Activated CD4-positive, alpha-beta memory T cell treated with anti-CD3 and anti-CD28 coated beads for 36 hours (primary cell): Measurements from ENCODE around the gene GRIN2C. TPM values are rescaled to one million over a fixed set of nuclear protein-coding genes. Genes with fewer than 3 reads are reported as not detected.
"Not testable (repeated sequence)": the region's sequence is repeated elsewhere in the genome, so short reads cannot be mapped to it uniquely, and the experiment has no call there.

Experiments used
- CTCF ChIA-PET: fragments of 350-600 bp; sonication (Branson Sonifier 250); formaldehyde crosslinking; loops from one replicate; lab custom pipeline; 2021; ENCODE audit warnings: antibody characterized with exemption, inconsistent platforms; lab: Charles Lee
- POLR2A ChIA-PET: fragments of 350-600 bp; sonication (Branson Sonifier 250); formaldehyde crosslinking; loops from one replicate; lab custom pipeline; 2021; ENCODE audit warnings: antibody characterized with exemption; lab: Charles Lee
- DNase-seq: peaks from one replicate; pipeline ENCODE4 v3.0.0-alpha.2; 2020
- H3K27ac Mint-ChIP-seq: one replicate; pipeline ENCODE4 v1.8.0; 2021; ENCODE audit warnings: mixed read lengths
- H3K27me3 Mint-ChIP-seq: one replicate; pipeline ENCODE4 v1.8.0; 2021; ENCODE audit warnings: mixed read lengths
- H3K36me3 Mint-ChIP-seq: one replicate; pipeline ENCODE4 v1.8.0; 2021; ENCODE audit warnings: mixed read lengths
- H3K4me1 Mint-ChIP-seq: one replicate; pipeline ENCODE4 v1.8.0; 2021; ENCODE audit warnings: low read depth, mixed read lengths
- H3K4me3 Mint-ChIP-seq: one replicate; pipeline ENCODE4 v1.8.0; 2021; ENCODE audit warnings: mild to moderate bottlenecking, mixed read lengths
- H3K9me3 Mint-ChIP-seq: one replicate; pipeline ENCODE4 v1.8.0; 2021; ENCODE audit warnings: mixed read lengths
- intact Hi-C: fragments of 100-400 bp; cut with micrococcal nuclease; formaldehyde crosslinking; loops from one replicate; pipeline ENCODE4 v1.15.1; 2023
- total RNA-seq, 2 experiments: library from RNA; stranded (reverse); gene quantifications; one replicate each; pipeline ENCODE4 v1.2.3, GENCODE V29; 2021

GRIN2C gene
- total RNA-seq, result not detected

DNA sequence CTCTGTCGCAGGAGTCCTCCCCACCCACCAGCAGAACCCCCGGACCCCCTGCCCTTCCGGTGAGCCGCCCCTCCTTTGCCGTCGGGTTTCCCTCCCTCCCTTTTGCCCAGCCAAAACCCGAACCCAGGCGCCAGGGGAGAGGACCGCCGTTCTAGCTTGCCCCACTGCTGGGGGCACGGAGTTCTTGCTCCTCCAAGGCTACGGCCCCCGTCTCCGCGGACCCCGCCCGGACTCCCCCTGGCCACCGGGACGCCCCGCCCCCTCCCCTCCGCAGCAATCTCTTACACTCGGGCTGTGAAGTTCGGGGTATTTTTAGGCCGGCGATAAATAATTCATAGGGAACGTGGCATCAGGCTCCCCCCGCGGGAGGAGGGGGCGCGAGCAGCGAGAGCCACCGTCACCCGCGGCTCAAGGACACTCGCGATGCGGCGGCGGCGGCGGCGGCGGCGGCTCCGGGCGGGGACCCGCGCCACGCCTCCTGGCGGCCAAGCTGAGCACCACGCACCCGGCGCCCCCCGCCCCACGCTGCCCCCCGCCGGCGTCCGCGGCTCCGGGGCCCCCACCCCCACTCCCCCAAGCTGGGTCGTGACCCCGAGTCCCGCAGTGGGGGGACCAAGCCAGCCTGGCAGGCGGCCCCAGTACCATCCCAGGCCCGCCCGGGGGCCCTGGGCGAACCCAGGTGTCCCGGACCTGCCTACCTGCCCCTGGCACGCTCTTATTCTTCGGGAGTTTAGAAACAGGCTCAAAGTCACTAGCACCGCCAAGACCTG lies at the start of gene GRIN2C:
Gene GRIN2C (minus strand): TSS at position 427 of the 770 bp plus-strand sequence. CDS start 4,793 bp downstream, outside the sequence.
- intact Hi-C loops, result loop anchor here (5.0 kb wide), 1 partner anchor 117 kb away; no protein-coding TSS in a partner anchor
- DNase-seq, result peak; percentile 38
- H3K27me3 Mint-ChIP-seq, result peaks cover 50% of the 10 kb centered on the region
- H3K4me3 Mint-ChIP-seq, result peak within 1 kb of the TSS; percentile 50
- POLR2A ChIA-PET, result interaction anchor here (1.3 kb wide), 1 partner anchor 109 kb away, joined by 4 read pairs; no protein-coding TSS in a partner anchor
- no peaks in the 10 kb centered on the region for H3K36me3 Mint-ChIP-seq
- no peaks in the 10 kb centered on the region for H3K9me3 Mint-ChIP-seq
- CTCF ChIA-PET, result interaction anchor here (0.7 to 11.9 kb wide), 13 partner anchors 9 to 1399 kb away, joined by 3 to 123 read pairs (median 5); partner anchors contain the start of genes FDXR and USH1G
- peaks cover 11% of the 10 kb centered on the region for H3K4me1 Mint-ChIP-seq
- no peak within 1 kb of the TSS for H3K27ac Mint-ChIP-seq

DNA sequence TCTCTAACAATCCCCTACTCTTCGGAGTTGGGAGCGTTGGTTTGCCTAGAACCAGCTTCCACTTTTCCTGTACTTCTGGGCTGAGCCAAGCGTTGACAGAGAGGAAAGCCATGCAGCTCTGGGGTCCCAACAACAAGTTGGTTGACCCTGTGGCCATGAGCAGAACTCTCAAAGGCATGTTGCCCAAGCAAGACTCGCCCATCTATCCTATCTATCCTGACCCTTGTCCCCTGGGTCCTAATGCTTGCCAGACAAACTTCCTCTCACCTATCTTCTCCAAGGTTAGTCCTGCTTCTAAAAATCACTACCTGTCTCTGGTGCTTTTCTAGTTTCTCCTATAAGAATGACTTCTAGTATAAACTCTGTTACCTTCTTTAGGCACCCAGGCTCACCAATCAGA lies 49.4 kb upstream of the GRIN2C start:
- DNase-seq, H3K27me3 Mint-ChIP-seq, intact Hi-C loops, CTCF ChIA-PET, H3K9me3 Mint-ChIP-seq, H3K4me1 Mint-ChIP-seq, H3K36me3 Mint-ChIP-seq, H3K4me3 Mint-ChIP-seq, POLR2A ChIA-PET, H3K27ac Mint-ChIP-seq: not testable (repeated sequence)

- Mint-ChIP-seq H3K4me1 (peaks cover 3% of the 10 kb centered on the region), H3K27ac (no peak overlapping the region), H3K9me3 (no peaks in the 10 kb centered on the region), H3K27me3 (peaks cover 1% of the 10 kb centered on the region), H3K4me3 (no peak overlapping the region), H3K36me3 (no peaks in the 10 kb centered on the region)
- DNase-seq, result no peak
- intact Hi-C loops, result no loop called here
- ChIA-PET CTCF (interaction anchor here (1.0 kb wide), 1 partner anchor 51 kb away, joined by 3 read pairs; no protein-coding TSS in a partner anchor), POLR2A (no interaction called here)
Measured at GRCh38 chr17:74907012-74907411, 47.3 kb upstream of the GRIN2C start.

GRCh38 chr17:74906214-74906793 lies 46.6 kb upstream of the GRIN2C start:
- POLR2A ChIA-PET, H3K4me3 Mint-ChIP-seq, H3K27ac Mint-ChIP-seq, intact Hi-C loops, H3K9me3 Mint-ChIP-seq, H3K4me1 Mint-ChIP-seq, H3K27me3 Mint-ChIP-seq, DNase-seq, H3K36me3 Mint-ChIP-seq: not testable (repeated sequence)
- CTCF ChIA-PET, result interaction anchor here (1.0 kb wide), 1 partner anchor 52 kb away, joined by 3 read pairs; no protein-coding TSS in a partner anchor

GRCh38 chr17:74904687-74905409 lies 45.2 kb upstream of the GRIN2C start:
- Mint-ChIP-seq H3K4me1 (peaks cover 3% of the 10 kb centered on the region), H3K4me3 (no peak overlapping the region), H3K27ac (peak overlapping the region; percentile 28), H3K9me3 (no peaks in the 10 kb centered on the region), H3K36me3 (no peaks in the 10 kb centered on the region), H3K27me3 (peaks cover 5% of the 10 kb centered on the region)
- peak; percentile 32 for DNase-seq
- POLR2A ChIA-PET, result no interaction called here
- intact Hi-C loops, result no loop called here
- CTCF ChIA-PET, result no interaction called here

- peaks cover 4% of the 10 kb centered on the region for H3K27me3 Mint-ChIP-seq
- no peaks in the 10 kb centered on the region for H3K36me3 Mint-ChIP-seq
- intact Hi-C loops, result no loop called here
- no peak for DNase-seq
- H3K4me1 Mint-ChIP-seq, result peaks cover 3% of the 10 kb centered on the region
- no peaks in the 10 kb centered on the region for H3K9me3 Mint-ChIP-seq
- ChIA-PET POLR2A (no interaction called here), CTCF (no interaction called here)
- H3K4me3 Mint-ChIP-seq, result no peak overlapping the region
- no peak overlapping the region for H3K27ac Mint-ChIP-seq
Measured at GRCh38 chr17:74903671-74904070, 44.0 kb upstream of the GRIN2C start.

GRCh38 chr17:74903034-74903433 lies 43.3 kb upstream of the GRIN2C start:
- intact Hi-C loops, result no loop called here
- Mint-ChIP-seq H3K4me3 (no peak overlapping the region), H3K27ac (no peak overlapping the region), H3K27me3 (peaks cover 4% of the 10 kb centered on the region), H3K36me3 (no peaks in the 10 kb centered on the region), H3K4me1 (peaks cover 3% of the 10 kb centered on the region), H3K9me3 (no peaks in the 10 kb centered on the region)
- ChIA-PET CTCF (interaction anchor here (0.6 to 0.8 kb wide), 2 partner anchors 55 to 188 kb away, joined by 3 to 4 read pairs; no protein-coding TSS in a partner anchor), POLR2A (no interaction called here)
- DNase-seq, result no peak

DNA sequence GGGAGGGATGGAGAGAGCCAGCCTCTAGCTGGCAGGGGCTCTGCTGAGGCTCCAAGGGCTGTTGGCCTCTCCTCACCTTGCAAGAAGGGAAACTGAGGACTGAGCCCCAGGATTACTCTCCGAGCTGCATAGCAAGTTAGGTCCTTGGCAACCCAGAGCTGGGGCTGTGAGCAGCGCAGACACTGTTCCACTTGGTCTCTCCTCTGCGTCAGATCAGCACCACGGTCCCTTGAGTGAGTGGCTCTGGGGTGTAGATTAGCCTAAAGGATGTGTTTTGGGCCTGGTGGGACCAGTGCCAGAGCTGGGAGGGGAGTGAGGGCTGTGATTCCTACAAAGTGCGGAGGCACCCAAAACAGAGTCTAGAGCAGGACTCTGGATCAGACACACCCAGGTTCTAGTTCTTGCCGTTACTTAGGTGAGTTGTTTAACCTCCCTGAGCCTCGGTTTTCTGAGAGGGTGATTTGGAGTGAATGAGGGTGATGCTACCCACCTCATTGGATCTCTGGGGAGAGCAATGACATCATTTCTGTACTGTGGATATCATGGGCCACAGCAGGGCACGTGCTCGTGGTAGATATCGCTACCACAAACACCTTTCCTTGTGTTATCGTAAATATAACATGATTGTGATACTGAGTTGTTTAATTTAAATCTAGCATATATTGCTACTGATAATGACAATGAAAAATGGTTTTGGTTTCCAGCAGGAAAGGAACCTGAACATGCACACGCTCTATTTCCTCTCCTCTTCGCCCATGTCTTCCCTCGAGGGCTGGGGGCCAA lies 41.9 kb upstream of the GRIN2C start:
- ChIA-PET CTCF (no interaction called here), POLR2A (no interaction called here)
- H3K27me3 Mint-ChIP-seq, result peaks cover 4% of the 10 kb centered on the region
- no peak overlapping the region for H3K4me3 Mint-ChIP-seq
- DNase-seq, result no peak
- H3K9me3 Mint-ChIP-seq, result no peaks in the 10 kb centered on the region
- intact Hi-C loops, result no loop called here
- peaks cover 3% of the 10 kb centered on the region for H3K4me1 Mint-ChIP-seq
- H3K36me3 Mint-ChIP-seq, result no peaks in the 10 kb centered on the region
- H3K27ac Mint-ChIP-seq, result no peak overlapping the region

GRCh38 chr17:74900208-74900607 lies 40.5 kb upstream of the GRIN2C start:
- POLR2A ChIA-PET, result no interaction called here
- H3K27me3 Mint-ChIP-seq, result peaks cover 8% of the 10 kb centered on the region

DNA sequence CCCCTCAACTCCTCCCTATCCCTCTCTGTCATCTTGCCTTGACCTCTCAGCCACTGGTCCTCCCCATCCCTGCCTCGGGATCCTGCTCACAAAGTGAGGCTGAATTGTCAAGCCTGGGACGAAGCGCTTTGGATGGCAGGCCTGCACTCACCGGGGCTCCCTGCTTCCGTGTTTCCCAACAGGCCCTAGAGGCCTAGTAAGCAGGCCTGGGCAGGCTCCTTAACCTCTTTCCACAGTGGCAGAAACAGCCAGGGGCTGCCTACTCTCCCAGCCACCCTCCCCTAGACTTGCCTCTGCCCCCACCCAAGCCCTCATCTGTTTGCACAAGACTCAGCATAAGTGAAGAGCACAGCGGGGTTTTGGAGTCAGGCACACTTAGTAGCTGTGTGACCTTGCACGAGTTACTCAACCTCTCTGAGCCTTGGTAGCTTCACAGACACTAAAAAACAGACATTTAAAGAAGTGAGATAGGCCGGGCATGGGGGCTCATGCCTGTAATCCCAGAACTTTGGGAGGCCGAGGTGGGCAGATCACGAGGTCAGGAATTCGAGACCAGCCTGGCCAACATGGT lies 38.8 kb upstream of the GRIN2C start:
- ChIA-PET CTCF (no interaction called here), POLR2A (no interaction called here)
- intact Hi-C loops, result no loop called here
- H3K27me3 Mint-ChIP-seq, result peaks cover 21% of the 10 kb centered on the region
- H3K27ac Mint-ChIP-seq, result no peak overlapping the region
- no peaks in the 10 kb centered on the region for H3K9me3 Mint-ChIP-seq
- no peak for DNase-seq
- H3K4me1 Mint-ChIP-seq, result peaks cover 2% of the 10 kb centered on the region
- H3K4me3 Mint-ChIP-seq, result no peak overlapping the region
- H3K36me3 Mint-ChIP-seq, result no peaks in the 10 kb centered on the region

More at GRCh38 chr17:74900208-74900607, 40.5 kb upstream of the GRIN2C start:
- no peak for DNase-seq
- H3K4me3 Mint-ChIP-seq, result no peak overlapping the region
- no peaks in the 10 kb centered on the region for H3K36me3 Mint-ChIP-seq
- no peaks in the 10 kb centered on the region for H3K9me3 Mint-ChIP-seq
- CTCF ChIA-PET, result no interaction called here
- H3K4me1 Mint-ChIP-seq, result no peaks in the 10 kb centered on the region
- no peak overlapping the region for H3K27ac Mint-ChIP-seq
- intact Hi-C loops, result no loop called here

- Mint-ChIP-seq H3K27ac (no peak overlapping the region), H3K27me3 (peaks cover 33% of the 10 kb centered on the region), H3K4me3 (no peak overlapping the region), H3K9me3 (no peaks in the 10 kb centered on the region), H3K4me1 (peaks cover 2% of the 10 kb centered on the region), H3K36me3 (no peaks in the 10 kb centered on the region)
- no peak for DNase-seq
- CTCF ChIA-PET, result interaction anchor here (1.5 kb wide), 1 partner anchor 64 kb away, joined by 3 read pairs; no protein-coding TSS in a partner anchor
- intact Hi-C loops, result no loop called here
- POLR2A ChIA-PET, result no interaction called here
Measured at GRCh38 chr17:74893936-74894671, 34.4 kb upstream of the GRIN2C start.
